HEK293 (cell line): ENCODE results near the gene DCTN4.

Experiments
- AEBP2 ChIP-seq: fragments of 450-650 bp; formaldehyde crosslinking; IDR thresholded peaks from 2 replicates; pipeline ENCODE4 v1.5.1; 2016; ENCODE audit warnings: missing biosample characterization, missing genetic modification characterization, borderline replicate concordance
- CTCF ChIP-seq: fragments of 450-650 bp; formaldehyde crosslinking; IDR thresholded peaks from 2 replicates; pipeline ENCODE4 v1.5.1; 2016; ENCODE audit warnings: missing biosample characterization, missing genetic modification characterization
- GLI2 ChIP-seq: fragments of 450-650 bp; formaldehyde crosslinking; IDR thresholded peaks from 2 replicates; pipeline ENCODE4; 2017; ENCODE audit warnings: missing biosample characterization, missing genetic modification characterization, low read depth, borderline replicate concordance
- REST ChIP-seq: fragments of 450-650 bp; formaldehyde crosslinking; IDR thresholded peaks from 2 replicates; pipeline ENCODE4 v1.5.1; 2016; ENCODE audit warnings: missing biosample characterization, missing genetic modification characterization
- TCF7L2 ChIP-seq: IDR thresholded peaks from 2 replicates; pipeline ENCODE4 v1.6.1; 2011; ENCODE audit warnings: low read depth, mild to moderate bottlenecking, inconsistent platforms, low read length, moderate library complexity, borderline replicate concordance
- ZFP41 ChIP-seq: fragments of 450-650 bp; formaldehyde crosslinking; IDR thresholded peaks from 2 replicates; pipeline ENCODE4 v1.5.1; 2016; ENCODE audit warnings: missing biosample characterization, missing genetic modification characterization, borderline replicate concordance

- TF ChIP-seq TCF7L2: no peak
- no peak for TF ChIP-seq CTCF
- no peak for TF ChIP-seq ZFP41 (tag by site-specific recombination)
- no peak for TF ChIP-seq AEBP2 (tag by site-specific recombination)
- no peak for TF ChIP-seq GLI2 (tag by site-specific recombination)
- no peak for TF ChIP-seq REST
Measured at GRCh38 chr5:150782850-150783249, 24.0 kb upstream of the DCTN4 start.
